ENCODE results near the gene PLEKHA6.

Gene PLEKHA6

DNA sequence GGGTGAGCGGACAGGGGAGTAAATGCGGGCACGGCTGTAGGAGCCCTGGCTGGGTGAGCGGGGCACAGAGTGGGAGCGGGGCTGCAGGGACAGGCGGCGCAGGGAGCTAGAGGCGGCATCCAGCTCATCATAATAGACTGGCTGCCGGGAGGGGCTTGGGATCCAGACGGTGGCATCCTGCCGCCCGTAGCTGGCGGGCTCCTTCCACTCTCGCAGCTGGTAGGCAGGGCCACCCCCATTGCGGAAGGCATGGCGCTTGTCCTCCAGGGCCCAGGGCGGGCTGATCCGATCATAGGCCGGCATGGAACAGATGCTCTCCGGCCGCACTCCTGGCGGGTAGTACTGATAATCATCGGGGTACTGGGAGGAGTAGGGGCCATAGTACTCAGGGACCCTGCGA is 102.3 kb downstream of the PLEKHA6 start:
- no peaks in the 10 kb centered on the region for H3K9me2 ChIP-seq (replicated peaks; ENCODE audit: control insufficient read depth, low read length)
- H3K4me3 ChIP-seq (ENCODE audit: low read length), result no peak overlapping the region
- H3K4me2 ChIP-seq (ENCODE audit: low read length), result no peak overlapping the region
- peaks cover 6% of the 10 kb centered on the region; the same call in 1 of the 2 replicates for H3K27me3 ChIP-seq (ENCODE audit: control insufficient read depth, low read length)
- TF ChIP-seq EZH2phosphoT487 (IDR thresholded peaks at IDR 0.05; ENCODE audit: borderline replicate concordance, low read length), result no peak
- TF ChIP-seq, protein P1, sequence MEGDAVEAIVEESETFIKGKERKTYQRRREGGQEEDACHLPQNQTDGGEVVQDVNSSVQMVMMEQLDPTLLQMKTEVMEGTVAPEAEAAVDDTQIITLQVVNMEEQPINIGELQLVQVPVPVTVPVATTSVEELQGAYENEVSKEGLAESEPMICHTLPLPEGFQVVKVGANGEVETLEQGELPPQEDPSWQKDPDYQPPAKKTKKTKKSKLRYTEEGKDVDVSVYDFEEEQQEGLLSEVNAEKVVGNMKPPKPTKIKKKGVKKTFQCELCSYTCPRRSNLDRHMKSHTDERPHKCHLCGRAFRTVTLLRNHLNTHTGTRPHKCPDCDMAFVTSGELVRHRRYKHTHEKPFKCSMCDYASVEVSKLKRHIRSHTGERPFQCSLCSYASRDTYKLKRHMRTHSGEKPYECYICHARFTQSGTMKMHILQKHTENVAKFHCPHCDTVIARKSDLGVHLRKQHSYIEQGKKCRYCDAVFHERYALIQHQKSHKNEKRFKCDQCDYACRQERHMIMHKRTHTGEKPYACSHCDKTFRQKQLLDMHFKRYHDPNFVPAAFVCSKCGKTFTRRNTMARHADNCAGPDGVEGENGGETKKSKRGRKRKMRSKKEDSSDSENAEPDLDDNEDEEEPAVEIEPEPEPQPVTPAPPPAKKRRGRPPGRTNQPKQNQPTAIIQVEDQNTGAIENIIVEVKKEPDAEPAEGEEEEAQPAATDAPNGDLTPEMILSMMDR (IDR thresholded peaks at IDR 0.05; ENCODE audit: low read depth, low read length, poor library complexity, severe bottlenecking), result no peak
- no peak overlapping the region for H3K27ac ChIP-seq (ENCODE audit: low read depth, low read length)
- H3K4me1 ChIP-seq (ENCODE audit: control insufficient read depth, low read length), result no peaks in the 10 kb centered on the region
- H3K36me3 ChIP-seq (ENCODE audit: control insufficient read depth, low read length), result no peaks in the 10 kb centered on the region
- H3K79me2 ChIP-seq (ENCODE audit: control insufficient read depth, low read length), result no peaks in the 10 kb centered on the region
- no peaks in the 10 kb centered on the region for H3K9me3 ChIP-seq (ENCODE audit: control insufficient read depth, insufficient read depth, low read length)
- no peaks in the 10 kb centered on the region for H4K20me1 ChIP-seq (ENCODE audit: control insufficient read depth, insufficient read depth, low read depth, low read length)
- no peaks in the 10 kb centered on the region for H3F3A ChIP-seq (ENCODE audit: control insufficient read depth, insufficient read depth)

DNA sequence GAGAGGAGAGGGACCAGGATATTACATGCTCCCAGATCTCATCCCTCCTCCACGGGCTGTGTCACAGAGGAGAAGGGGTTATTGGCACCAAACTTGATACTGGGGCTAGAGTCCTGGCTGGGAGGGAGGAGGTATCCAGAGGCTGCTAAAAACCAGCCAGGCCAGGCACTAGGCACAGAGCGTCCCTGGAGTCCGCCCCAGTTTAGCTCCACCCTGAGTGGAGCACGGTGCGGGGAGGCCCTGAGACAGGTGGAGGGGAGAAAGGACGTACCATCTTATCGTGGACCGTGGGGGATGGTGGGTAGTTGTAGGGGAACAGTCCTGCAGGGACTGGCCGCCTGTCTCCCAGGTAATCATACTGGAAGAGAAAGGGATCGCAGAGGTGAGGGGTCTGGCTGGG is 103.2 kb downstream of the PLEKHA6 start:
- H3K4me3 ChIP-seq (ENCODE audit: low read length), result no peak overlapping the region
- H3K27ac ChIP-seq (ENCODE audit: low read depth, low read length), result no peak overlapping the region

DNA sequence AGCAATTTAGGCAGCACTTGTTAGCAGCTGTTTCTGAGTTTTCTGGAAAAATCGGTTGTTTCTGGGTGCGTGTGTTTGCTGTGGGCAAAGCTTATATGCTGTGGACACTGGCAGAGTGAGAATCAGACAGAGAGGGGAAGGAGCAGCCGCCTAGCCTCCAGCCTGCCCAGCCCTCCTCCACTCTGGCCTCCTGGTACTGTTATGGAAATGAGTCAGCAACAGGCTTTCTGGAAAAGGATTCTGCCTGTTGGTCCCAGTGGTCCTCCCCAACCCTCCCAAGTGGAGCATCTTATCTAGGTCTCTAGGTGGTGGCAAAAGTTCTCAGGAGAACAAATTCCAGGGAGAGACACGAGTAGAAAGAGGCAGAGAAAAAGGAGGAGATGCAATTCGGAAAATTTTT is 103.8 kb downstream of the PLEKHA6 start:
- no peak overlapping the region for H3K27ac ChIP-seq (ENCODE audit: low read depth, low read length)
- H3K9me3 ChIP-seq (ENCODE audit: control insufficient read depth, insufficient read depth, low read length), result no peaks in the 10 kb centered on the region
- H3K4me2 ChIP-seq (ENCODE audit: low read length), result no peak overlapping the region
- no peak overlapping the region for H3K4me3 ChIP-seq (ENCODE audit: low read length)
- no peaks in the 10 kb centered on the region for H3K36me3 ChIP-seq (ENCODE audit: control insufficient read depth, low read length)
- peaks cover 14% of the 10 kb centered on the region; the same call in 1 of the 2 replicates for H3K27me3 ChIP-seq (ENCODE audit: control insufficient read depth, low read length)
- no peaks in the 10 kb centered on the region for H3K4me1 ChIP-seq (ENCODE audit: control insufficient read depth, low read length)
- TF ChIP-seq, protein P1 (IDR thresholded peaks at IDR 0.05; ENCODE audit: low read depth, low read length, poor library complexity, severe bottlenecking), result no peak
- TF ChIP-seq EZH2phosphoT487 (IDR thresholded peaks at IDR 0.05; ENCODE audit: borderline replicate concordance, low read length), result no peak
- H3F3A ChIP-seq (ENCODE audit: control insufficient read depth, insufficient read depth), result no peaks in the 10 kb centered on the region
- H3K9me2 ChIP-seq (replicated peaks; ENCODE audit: control insufficient read depth, low read length), result no peaks in the 10 kb centered on the region
- no peaks in the 10 kb centered on the region for H3K79me2 ChIP-seq (ENCODE audit: control insufficient read depth, low read length)
- no peaks in the 10 kb centered on the region for H4K20me1 ChIP-seq (ENCODE audit: control insufficient read depth, insufficient read depth, low read depth, low read length)

More for the DNA sequence above, 103.2 kb downstream of the PLEKHA6 start:
- no peaks in the 10 kb centered on the region for H3K9me3 ChIP-seq (ENCODE audit: control insufficient read depth, insufficient read depth, low read length)
- no peaks in the 10 kb centered on the region for H3K9me2 ChIP-seq (replicated peaks; ENCODE audit: control insufficient read depth, low read length)
- H3F3A ChIP-seq (ENCODE audit: control insufficient read depth, insufficient read depth), result no peaks in the 10 kb centered on the region
- H3K27me3 ChIP-seq (ENCODE audit: control insufficient read depth, low read length), result peaks cover 9% of the 10 kb centered on the region; the same call in 1 of the 2 replicates
- H3K36me3 ChIP-seq (ENCODE audit: control insufficient read depth, low read length), result no peaks in the 10 kb centered on the region
- H3K4me2 ChIP-seq (ENCODE audit: low read length), result no peak overlapping the region
- no peak for TF ChIP-seq EZH2phosphoT487 (IDR thresholded peaks at IDR 0.05; ENCODE audit: borderline replicate concordance, low read length)
- TF ChIP-seq, protein P1 (IDR thresholded peaks at IDR 0.05; ENCODE audit: low read depth, low read length, poor library complexity, severe bottlenecking), result no peak
- no peaks in the 10 kb centered on the region for H3K79me2 ChIP-seq (ENCODE audit: control insufficient read depth, low read length)
- no peaks in the 10 kb centered on the region for H3K4me1 ChIP-seq (ENCODE audit: control insufficient read depth, low read length)
- H4K20me1 ChIP-seq (ENCODE audit: control insufficient read depth, insufficient read depth, low read depth, low read length), result no peaks in the 10 kb centered on the region

Measured in DOHH2 (cell line).